Panc1 (cell line): ENCODE measurements around the gene CLCF1. TPM values are rescaled to one million over a fixed set of nuclear protein-coding genes. Genes with fewer than 3 reads are reported as not detected.

Source experiments
- ATAC-seq: fragments of 200-7000 bp; cut with Tn5 transposase; 2 replicates; pipeline ENCODE4 v1.9.1; 2020; ENCODE audit warnings: mild to moderate bottlenecking, moderate library complexity
- BruUV-seq: library from RNA; stranded (reverse); fragments of 400-500 nt; replicated peaks from 2 replicates; lab custom pipeline; 2021; lab: Mats Ljungman, UMichigan
- CTCF ChIA-PET: fragments of 300-600 bp; sonication (Branson Sonifier 250); formaldehyde crosslinking; loops from one replicate; lab custom pipeline; 2022; ENCODE audit warnings: antibody characterized with exemption; lab: Charles Lee
- POLR2A ChIA-PET: fragments of 300-600 bp; sonication (Branson Sonifier 250); formaldehyde crosslinking; loops from one replicate; lab custom pipeline; 2022; ENCODE audit warnings: antibody characterized with exemption; lab: Charles Lee
- DNase-seq: peaks from one replicate; pipeline ENCODE4 v3.0.0-alpha.2; 2010; ENCODE audit warnings: low read depth, low spot score
- H3K27ac ChIP-seq: 2 replicates; pipeline ENCODE4 v1.5.1; 2011; ENCODE audit warnings: mild to moderate bottlenecking, low read length, inconsistent platforms
- H3K27me3 ChIP-seq: fragments of 200-500 bp; sonication (Bioruptor generic); 2 replicates; pipeline ENCODE4 v1.6.0; 2014; ENCODE audit warnings: low read length, inconsistent platforms; ENCODE audit not compliant: control insufficient read depth, insufficient read depth
- H3K36me3 ChIP-seq: fragments of 200-500 bp; sonication (Bioruptor generic); 2 replicates; pipeline ENCODE4 v1.5.1; 2014; ENCODE audit warnings: inconsistent platforms, mild to moderate bottlenecking, low read length, moderate library complexity; ENCODE audit not compliant: control insufficient read depth, insufficient read depth
- H3K4me1 ChIP-seq: 2 replicates; pipeline ENCODE4 v1.5.1; 2011; ENCODE audit warnings: inconsistent platforms, mild to moderate bottlenecking, low read length, moderate library complexity; ENCODE audit not compliant: control insufficient read depth, insufficient read depth
- H3K4me3 ChIP-seq, 2 experiments: 2 replicates each; pipeline ENCODE4 v1.5.1; 2011 to 2012; ENCODE audit warnings: low read depth in 2 of 2, low read length in 2 of 2, mild to moderate bottlenecking in 2 of 2, inconsistent platforms in 1 of 2, moderate library complexity in 1 of 2
- H3K9me3 ChIP-seq: fragments of 200-500 bp; sonication (Bioruptor generic); 2 replicates; pipeline ENCODE4 v1.5.1; 2014; ENCODE audit warnings: low read depth, mild to moderate bottlenecking, inconsistent platforms, low read length, moderate library complexity; ENCODE audit not compliant: control insufficient read depth, insufficient read depth
- CTCF ChIP-seq: fragments of 450-650 bp; IDR thresholded peaks from 2 replicates; pipeline ENCODE4 v1.5.1; 2017; ENCODE audit warnings: mild to moderate bottlenecking
- POLR2AphosphoS5 ChIP-seq: IDR thresholded peaks from 2 replicates; pipeline ENCODE4 v1.6.1; 2012; ENCODE audit warnings: mild to moderate bottlenecking, low read depth, low read length, moderate library complexity
- REST ChIP-seq, 2 experiments: IDR thresholded peaks; 2 replicates each; pipeline ENCODE4 v1.6.1; 2011 to 2012; ENCODE audit warnings: low read depth in 2 of 2, control low read depth in 1 of 2, low read length in 1 of 2, mild to moderate bottlenecking in 1 of 2, moderate library complexity in 1 of 2; ENCODE audit not compliant: insufficient read depth in 1 of 2
- SIN3A ChIP-seq: IDR thresholded peaks from 2 replicates; pipeline ENCODE4 v1.6.1; 2012; ENCODE audit warnings: low read depth, mild to moderate bottlenecking, low read length, moderate library complexity, borderline replicate concordance; ENCODE audit not compliant: insufficient read depth
- TCF7L2 ChIP-seq: IDR thresholded peaks from 2 replicates; pipeline ENCODE4 v1.6.1; 2011; ENCODE audit warnings: mild to moderate bottlenecking, low read depth, low read length, inconsistent platforms
- in situ Hi-C: cut with HindIII; loops from 2 replicates; pipeline ENCODE4 v1.10.0; 2016; ENCODE audit warnings: low sequenced_read_pairs, low pct_unique_long_range_greater_than_20kb
- intact Hi-C: fragments of 100-400 bp; cut with micrococcal nuclease; formaldehyde crosslinking; loops from one replicate; pipeline ENCODE4 v1.10.0; 2022; ENCODE audit not compliant: unreplicated experiment
- total RNA-seq: library from RNA; stranded (reverse); gene quantifications from one replicate; pipeline ENCODE4 v1.2.1, GENCODE V29; 2021; ENCODE audit not compliant: unreplicated experiment

The CLCF1 gene
- total RNA-seq, 1 experiment from 2014 or later, result 9.3 TPM

GRCh38 chr11:67366546-67366945 lies 6.9 kb downstream of the CLCF1 start:
- H3K4me1 ChIP-seq, result peaks cover 36% of the 10 kb centered on the region
- no peaks in the 10 kb centered on the region for H3K36me3 ChIP-seq
- no peak overlapping the region for H3K4me3 ChIP-seq
- intact Hi-C loops, result no loop called here
- CTCF ChIA-PET, result no interaction called here
- no peak overlapping the region for H3K27ac ChIP-seq
- no peak for DNase-seq
- in situ Hi-C loops, result no loop called here
- no TSS peak for BruUV-seq
- no peak for ATAC-seq
- TF ChIP-seq TCF7L2 (no peak), SIN3A (no peak), CTCF (no peak), REST (IDR thresholded peaks at IDR 0.05; ENCODE audit: insufficient read depth in 1 of 2, low read depth in 2 of 2, low read length in 1 of 2) (no peak), POLR2AphosphoS5 (no peak)
- POLR2A ChIA-PET, result interaction anchor here (0.7 kb wide), 1 partner anchor 19 kb away, joined by 3 read pairs; no protein-coding TSS in a partner anchor
- H3K9me3 ChIP-seq, result no peaks in the 10 kb centered on the region
- H3K27me3 ChIP-seq, result no peaks in the 10 kb centered on the region

DNA sequence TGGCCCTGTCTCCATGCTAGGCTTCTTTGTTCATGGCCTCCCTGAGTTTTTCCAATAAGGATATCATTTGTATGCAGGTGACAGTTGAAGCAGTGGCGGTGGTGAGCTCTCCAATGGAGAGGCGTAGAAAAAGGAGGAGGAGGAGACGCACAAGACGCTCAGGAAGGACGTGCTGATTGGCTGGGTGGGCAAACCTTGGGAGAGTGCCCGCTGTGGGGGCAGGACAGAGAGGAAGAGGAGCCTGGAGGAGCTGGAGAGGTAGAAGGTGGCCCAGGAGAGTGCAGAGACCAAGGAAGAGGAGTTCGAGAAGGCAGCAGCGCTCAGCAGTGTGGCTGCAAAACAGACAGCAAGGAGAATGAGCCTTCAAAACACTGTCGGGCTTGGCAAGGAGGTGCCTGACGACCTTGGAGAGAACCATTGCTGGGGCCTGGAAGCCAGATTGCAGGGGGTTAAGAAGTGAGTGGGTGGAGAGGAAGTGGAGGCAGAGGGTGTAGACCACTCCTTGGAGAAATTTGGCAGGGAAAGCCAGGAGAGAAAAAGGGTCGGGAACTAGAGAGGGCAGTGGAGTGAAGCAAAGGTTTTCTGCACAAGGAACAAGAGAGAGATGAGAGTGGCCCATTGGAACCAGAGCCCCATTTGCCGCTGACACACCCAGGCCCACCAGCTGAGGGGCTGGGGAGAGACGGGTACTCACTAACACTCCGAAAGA lies 7.5 kb downstream of the CLCF1 start:
- ChIA-PET CTCF (interaction anchor here (0.6 kb wide), 2 partner anchors 10 to 236 kb away, joined by 3 to 6 read pairs; no protein-coding TSS in a partner anchor), POLR2A (interaction anchor here (0.7 kb wide), 1 partner anchor 20 kb away, joined by 3 read pairs; no protein-coding TSS in a partner anchor)
- Histone ChIP-seq H3K4me3 (no peak overlapping the region), H3K9me3 (no peaks in the 10 kb centered on the region), H3K27ac (no peak overlapping the region), H3K36me3 (no peaks in the 10 kb centered on the region), H3K4me1 (peaks cover 29% of the 10 kb centered on the region), H3K27me3 (no peaks in the 10 kb centered on the region)
- intact Hi-C loops (no loop called here), in situ Hi-C loops (no loop called here)
- no peak for ATAC-seq
- TF ChIP-seq CTCF (no peak), POLR2AphosphoS5 (no peak), TCF7L2 (no peak), REST (IDR thresholded peaks at IDR 0.05; ENCODE audit: insufficient read depth in 1 of 2, low read depth in 2 of 2, low read length in 1 of 2) (no peak), SIN3A (no peak)
- no peak for DNase-seq
- BruUV-seq, result no TSS peak
